ENCODE measurements around the gene ANO3. TPM values are rescaled to one million over a fixed set of nuclear protein-coding genes. Genes with fewer than 3 reads are reported as not detected.

The ANO3 gene
- total and polyA plus RNA-seq, 2 donors (not counting 3 experiments of a cell fraction or from before 2014, with no cell fraction given): not detected

DNA sequence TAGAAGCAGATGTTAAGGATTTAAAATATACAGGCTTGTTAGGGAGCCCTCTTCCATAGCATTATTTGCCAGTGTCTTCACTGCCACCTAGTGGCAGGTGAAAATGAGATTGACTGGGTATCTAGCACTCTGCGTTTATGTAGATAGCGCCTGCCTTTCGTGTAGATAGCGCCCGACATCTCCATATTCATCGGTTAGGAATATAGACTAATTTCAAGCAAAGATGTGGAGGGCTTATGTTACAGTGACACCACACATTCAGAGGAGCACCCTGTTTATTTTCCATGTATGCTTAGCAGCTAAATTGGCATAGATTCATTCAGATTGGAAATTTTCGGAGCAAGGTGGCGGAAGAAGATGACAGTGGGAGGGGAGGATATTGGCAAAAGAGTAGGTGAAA lies 318.0 kb downstream of the ANO3 start:
- H4K20me1 ChIP-seq (replicated peaks; ENCODE audit: control insufficient read depth, extremely low read depth, insufficient read depth, low read length): no peaks in the 10 kb centered on the region
- no peaks in the 10 kb centered on the region for H3K79me2 ChIP-seq (ENCODE audit: control insufficient read depth, insufficient read depth, low read length)
- no peaks in the 10 kb centered on the region for H3K27me3 ChIP-seq (ENCODE audit: control insufficient read depth in 2 of 2, insufficient read depth in 2 of 2, low read length in 2 of 2)
- intact Hi-C loops (cut with micrococcal nuclease): loop anchor here (1.0 to 10.0 kb wide), 2 partner anchors 353 to 505 kb away; no protein-coding TSS in a partner anchor
- H3K36me3 ChIP-seq (ENCODE audit: control insufficient read depth in 2 of 2, extremely low read depth in 1 of 2, insufficient read depth in 2 of 2, low read length in 2 of 2): no peaks in the 10 kb centered on the region
- TF ChIP-seq, protein P1, sequence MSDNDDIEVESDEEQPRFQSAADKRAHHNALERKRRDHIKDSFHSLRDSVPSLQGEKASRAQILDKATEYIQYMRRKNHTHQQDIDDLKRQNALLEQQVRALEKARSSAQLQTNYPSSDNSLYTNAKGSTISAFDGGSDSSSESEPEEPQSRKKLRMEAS (IDR thresholded peaks at IDR 0.05; ENCODE audit: insufficient read depth, insufficient read length): no peak
- TF ChIP-seq, protein P2, sequence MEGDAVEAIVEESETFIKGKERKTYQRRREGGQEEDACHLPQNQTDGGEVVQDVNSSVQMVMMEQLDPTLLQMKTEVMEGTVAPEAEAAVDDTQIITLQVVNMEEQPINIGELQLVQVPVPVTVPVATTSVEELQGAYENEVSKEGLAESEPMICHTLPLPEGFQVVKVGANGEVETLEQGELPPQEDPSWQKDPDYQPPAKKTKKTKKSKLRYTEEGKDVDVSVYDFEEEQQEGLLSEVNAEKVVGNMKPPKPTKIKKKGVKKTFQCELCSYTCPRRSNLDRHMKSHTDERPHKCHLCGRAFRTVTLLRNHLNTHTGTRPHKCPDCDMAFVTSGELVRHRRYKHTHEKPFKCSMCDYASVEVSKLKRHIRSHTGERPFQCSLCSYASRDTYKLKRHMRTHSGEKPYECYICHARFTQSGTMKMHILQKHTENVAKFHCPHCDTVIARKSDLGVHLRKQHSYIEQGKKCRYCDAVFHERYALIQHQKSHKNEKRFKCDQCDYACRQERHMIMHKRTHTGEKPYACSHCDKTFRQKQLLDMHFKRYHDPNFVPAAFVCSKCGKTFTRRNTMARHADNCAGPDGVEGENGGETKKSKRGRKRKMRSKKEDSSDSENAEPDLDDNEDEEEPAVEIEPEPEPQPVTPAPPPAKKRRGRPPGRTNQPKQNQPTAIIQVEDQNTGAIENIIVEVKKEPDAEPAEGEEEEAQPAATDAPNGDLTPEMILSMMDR (IDR thresholded peaks at IDR 0.05; ENCODE audit: extremely low read depth in 1 of 2, insufficient read depth in 1 of 2, low read depth in 1 of 2, low read length in 2 of 2): peak; percentile 49 to 61
- H3K4me3 ChIP-seq (replicated peaks in 1 of 3; ENCODE audit: insufficient read depth in 1 of 3, low read depth in 1 of 3, low read length in 3 of 3): no peak overlapping the region
- ChIA-PET POLR2A (no interaction called here), CTCF (interaction anchor here (0.9 to 2.3 kb wide), 3 partner anchors 304 to 365 kb away, joined by 3 to 8 read pairs (median 4); no protein-coding TSS in a partner anchor)
- no peak overlapping the region for H3K27ac ChIP-seq (ENCODE audit: insufficient read depth, low read depth, low read length)
- BruUV-seq (replicated peaks): no TSS peak
- dilution Hi-C loops (cut with MboI; ENCODE audit: extremely low pct_ligation_motif_present, low sequenced_read_pairs): no loop called here
- H3K9me1 ChIP-seq (replicated peaks; ENCODE audit: control insufficient read depth, extremely low read depth, insufficient read depth, low read length): no peaks in the 10 kb centered on the region
- H2AFZ ChIP-seq (ENCODE audit: low read depth, low read length): no peak overlapping the region
- H3K4me2 ChIP-seq (ENCODE audit: insufficient read depth, low read length): no peak overlapping the region
- peak; percentile 63 for DNase-seq (ENCODE audit: low read depth, low spot score)
- no peaks in the 10 kb centered on the region for H3K9me3 ChIP-seq (replicated peaks; ENCODE audit: control insufficient read depth, insufficient read depth, low read length)
- FAIRE-seq: peak; percentile 60
- H3K9ac ChIP-seq (replicated peaks; ENCODE audit: extremely low read depth, insufficient read depth, low read length): no peak overlapping the region
- H3K4me1 ChIP-seq (ENCODE audit: control insufficient read depth, extremely low read depth, insufficient read depth, low read length): no peaks in the 10 kb centered on the region

DNA sequence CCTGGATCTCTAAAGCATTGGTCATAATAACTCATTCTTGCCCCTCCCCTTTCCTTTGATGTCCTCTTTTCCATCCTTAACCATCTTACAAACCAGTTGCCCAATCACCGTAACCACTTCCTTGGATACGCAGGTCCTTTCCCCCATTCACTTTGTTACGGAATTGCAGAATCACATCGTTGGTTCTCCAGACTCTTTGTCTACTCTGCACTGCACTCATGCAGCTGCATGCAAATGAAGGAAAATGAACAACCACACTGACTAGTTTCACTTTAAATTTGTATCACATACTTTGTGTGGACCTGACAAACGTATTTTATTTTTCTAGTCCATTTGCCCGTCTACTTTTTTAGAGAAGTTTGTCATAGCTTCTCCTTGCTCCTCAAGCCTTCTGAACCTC lies 320.0 kb downstream of the ANO3 start:
- TF ChIP-seq, protein P2 (IDR thresholded peaks at IDR 0.05; ENCODE audit: extremely low read depth in 1 of 2, insufficient read depth in 1 of 2, low read depth in 1 of 2, low read length in 2 of 2): no peak
- TF ChIP-seq POLR2A (IDR thresholded peaks at IDR 0.05; ENCODE audit: low read depth, low read length) (no peak), POLR2AphosphoS5 (IDR thresholded peaks at IDR 0.05; ENCODE audit: insufficient read depth, low read depth, low read length) (no peak), FOS (IDR thresholded peaks at IDR 0.05; ENCODE audit: borderline replicate concordance, insufficient read depth, low read length) (no peak)
- DNase-seq (ENCODE audit: low read depth, low spot score) (no peak), FAIRE-seq (no peak)
- no peak overlapping the region for H3K27ac ChIP-seq (ENCODE audit: insufficient read depth, low read depth, low read length)
- no peaks in the 10 kb centered on the region for H3K27me3 ChIP-seq (ENCODE audit: control insufficient read depth in 2 of 2, insufficient read depth in 2 of 2, low read length in 2 of 2)
- BruUV-seq (replicated peaks): no TSS peak
- dilution Hi-C loops (cut with MboI; ENCODE audit: extremely low pct_ligation_motif_present, low sequenced_read_pairs) (no loop called here), intact Hi-C loops (cut with micrococcal nuclease) (loop anchor here (10.0 kb wide), 1 partner anchor 503 kb away; no protein-coding TSS in a partner anchor)
- ChIA-PET CTCF (interaction anchor here (1.0 kb wide), 1 partner anchor 367 kb away, joined by 4 read pairs; no protein-coding TSS in a partner anchor), POLR2A (no interaction called here)
- H3K79me2 ChIP-seq (ENCODE audit: control insufficient read depth, insufficient read depth, low read length): no peaks in the 10 kb centered on the region
- H3K9me1 ChIP-seq (replicated peaks; ENCODE audit: control insufficient read depth, extremely low read depth, insufficient read depth, low read length): no peaks in the 10 kb centered on the region
- H3K9ac ChIP-seq (replicated peaks; ENCODE audit: extremely low read depth, insufficient read depth, low read length): no peak overlapping the region
- H3K4me2 ChIP-seq (ENCODE audit: insufficient read depth, low read length): no peak overlapping the region
- no peak overlapping the region for H3K4me3 ChIP-seq (replicated peaks in 1 of 3; ENCODE audit: insufficient read depth in 1 of 3, low read depth in 1 of 3, low read length in 3 of 3)
- H3K4me1 ChIP-seq (ENCODE audit: control insufficient read depth, extremely low read depth, insufficient read depth, low read length): no peaks in the 10 kb centered on the region
- H3K36me3 ChIP-seq (ENCODE audit: control insufficient read depth in 2 of 2, extremely low read depth in 1 of 2, insufficient read depth in 2 of 2, low read length in 2 of 2): no peaks in the 10 kb centered on the region
- H3K9me3 ChIP-seq (replicated peaks; ENCODE audit: control insufficient read depth, insufficient read depth, low read length): no peaks in the 10 kb centered on the region
- H2AFZ ChIP-seq (ENCODE audit: low read depth, low read length): no peak overlapping the region
- H4K20me1 ChIP-seq (replicated peaks; ENCODE audit: control insufficient read depth, extremely low read depth, insufficient read depth, low read length): no peaks in the 10 kb centered on the region

Measured in endothelial cell of umbilical vein (primary cell).